ENCODE measurements around the gene DLX6. TPM values are rescaled to one million over a fixed set of nuclear protein-coding genes. Genes with fewer than 3 reads are reported as not detected.

DLX6 gene
- total RNA-seq, 2 donors from 2014 or later = not detected

- Histone ChIP-seq H3K4me1 (peaks cover 5% of the 10 kb centered on the region), H3K36me3 (no peaks in the 10 kb centered on the region), H3K9ac (ENCODE audit: low read depth in 2 of 2, low read length in 2 of 2) (no peak overlapping the region), H3K27me3 (peaks cover 93% of the 10 kb centered on the region), H3K9me3 (no peaks in the 10 kb centered on the region), H3K4me3 (no peak overlapping the region), H3K27ac (no peak overlapping the region)
- intact Hi-C loops (cut with DNase I) = no loop called here
- no peak for DNase-seq
- no peak for TF ChIP-seq CTCF (IDR thresholded peaks at IDR 0.05)
Observed at GRCh38 chr7:97001221-97001620, 4.1 kb upstream of the DLX6 start.

- Histone ChIP-seq H3K4me1 (peaks cover 5% of the 10 kb centered on the region), H3K27ac (no peak overlapping the region), H3K9ac (ENCODE audit: low read depth in 2 of 2, low read length in 2 of 2) (no peak overlapping the region), H3K4me3 (no peak overlapping the region), H3K9me3 (no peaks in the 10 kb centered on the region), H3K27me3 (peaks cover 94% of the 10 kb centered on the region), H3K36me3 (no peaks in the 10 kb centered on the region)
- DNase-seq = no peak
- TF ChIP-seq CTCF (IDR thresholded peaks at IDR 0.05) = no peak
- intact Hi-C loops (cut with DNase I) = no loop called here
Observed at GRCh38 chr7:97001656-97002554, 3.4 kb upstream of the DLX6 start.

DNA sequence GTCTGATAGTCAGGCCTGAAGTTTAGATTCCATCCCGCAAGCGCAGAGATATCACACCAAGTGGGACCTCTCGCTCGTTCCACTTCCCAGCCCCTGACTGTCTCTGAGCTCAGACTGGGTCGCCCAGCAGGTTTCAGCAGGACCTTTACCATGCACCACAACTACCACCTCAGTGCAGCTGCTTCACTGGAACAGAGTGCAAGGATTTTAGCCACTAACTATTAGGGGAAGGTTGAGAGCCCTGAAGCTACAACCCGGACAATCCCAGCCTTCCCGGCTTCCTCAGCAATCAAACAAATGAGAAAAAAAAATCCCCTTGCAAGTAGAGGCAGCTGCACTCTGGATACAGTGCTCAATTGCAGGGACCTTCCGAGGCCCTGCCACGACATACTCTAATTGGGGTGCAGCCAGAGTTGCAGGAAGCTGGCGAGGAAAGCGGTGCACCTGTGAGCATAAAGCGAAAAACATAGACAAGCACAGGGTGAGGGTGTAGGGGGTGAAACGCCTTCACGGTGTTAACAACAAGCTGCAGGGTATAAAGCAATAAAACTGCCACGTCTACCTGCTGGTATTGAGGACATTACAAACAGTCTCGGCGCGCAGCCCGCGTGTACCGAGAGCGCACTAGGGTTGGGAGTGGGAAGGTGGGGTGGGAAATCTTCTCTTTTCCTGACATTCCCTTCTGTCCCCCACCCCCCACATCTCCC, 2.6 kb upstream of the DLX6 start:
- Histone ChIP-seq H3K9me3 (no peaks in the 10 kb centered on the region), H3K36me3 (no peaks in the 10 kb centered on the region), H3K4me3 (no peak overlapping the region), H3K4me1 (peaks cover 5% of the 10 kb centered on the region), H3K27me3 (peaks cover 94% of the 10 kb centered on the region), H3K9ac (ENCODE audit: low read depth in 2 of 2, low read length in 2 of 2) (no peak overlapping the region), H3K27ac (no peak overlapping the region)
- DNase-seq = no peak
- intact Hi-C loops (cut with DNase I) = no loop called here
- no peak for TF ChIP-seq CTCF (IDR thresholded peaks at IDR 0.05)

- DNase-seq = no peak
- no peak overlapping the region for H3K4me3 ChIP-seq
Observed at GRCh38 chr7:97003262-97004246, 1.8 kb upstream of the DLX6 start.

More at GRCh38 chr7:97003262-97004246, 1.8 kb upstream of the DLX6 start:
- H3K36me3 ChIP-seq = no peaks in the 10 kb centered on the region
- intact Hi-C loops (cut with DNase I) = no loop called here
- no peaks in the 10 kb centered on the region for H3K9me3 ChIP-seq
- peaks cover 5% of the 10 kb centered on the region for H3K4me1 ChIP-seq
- H3K27ac ChIP-seq = no peak overlapping the region
- TF ChIP-seq CTCF (IDR thresholded peaks at IDR 0.05) = no peak
- no peak overlapping the region for H3K9ac ChIP-seq (ENCODE audit: low read depth in 2 of 2, low read length in 2 of 2)
- peaks cover 94% of the 10 kb centered on the region for H3K27me3 ChIP-seq

All from colonic mucosa (tissue), 4 donors.